HCT116 (cell line): ENCODE results near the gene CRELD2.

Experiments used
- CTCF ChIP-seq, 3 experiments: fragments of 200-600 bp in 1 of 3; sonication (generic) in 1 of 3; IDR thresholded peaks in 2 of 3; conservative IDR thresholded peaks in 1 of 3; 2 replicates each; pipeline ENCODE4 v1.5.1; 2012 to 2017; ENCODE audit warnings: low read depth in 2 of 3, low read length in 2 of 3, antibody characterized with exemption in 1 of 3, borderline replicate concordance in 1 of 3, control low read depth in 1 of 3, mild to moderate bottlenecking in 1 of 3, mixed read lengths in 1 of 3, mixed run types in 1 of 3, moderate library complexity in 1 of 3; ENCODE audit not compliant: insufficient read depth in 1 of 3
- POLR2AphosphoS5 ChIP-seq: IDR thresholded peaks from 2 replicates; pipeline ENCODE4 v1.6.1; 2011; ENCODE audit warnings: mild to moderate bottlenecking, low read depth, low read length, moderate library complexity
- RAD21 ChIP-seq: IDR thresholded peaks from 2 replicates; pipeline ENCODE4 v1.6.1; 2012; ENCODE audit warnings: low read depth, mild to moderate bottlenecking

- no peak for TF ChIP-seq RAD21
- TF ChIP-seq CTCF (IDR thresholded peaks at IDR 0.05 in 2 of 3, conservative IDR thresholded peaks at IDR 0.05 in 1 of 3; ENCODE audit: borderline replicate concordance in 1 of 3, insufficient read depth in 1 of 3, low read depth in 2 of 3, low read length in 2 of 3), result no peak
- TF ChIP-seq POLR2AphosphoS5, result no peak
Measured at GRCh38 chr22:49914256-49914655, 4.2 kb upstream of the CRELD2 start.
